ENCODE data around the gene PXT1. TPM values are rescaled to one million over a fixed set of nuclear protein-coding genes. Genes with fewer than 3 reads are reported as not detected.

The PXT1 gene
- total and polyA plus RNA-seq, 9 of the 15 experiments (the other 6 are each of a cell fraction or from before 2014, with no cell fraction given) = 0.09 to 0.11 (median 0.10) TPM; not detected in 5

DNA sequence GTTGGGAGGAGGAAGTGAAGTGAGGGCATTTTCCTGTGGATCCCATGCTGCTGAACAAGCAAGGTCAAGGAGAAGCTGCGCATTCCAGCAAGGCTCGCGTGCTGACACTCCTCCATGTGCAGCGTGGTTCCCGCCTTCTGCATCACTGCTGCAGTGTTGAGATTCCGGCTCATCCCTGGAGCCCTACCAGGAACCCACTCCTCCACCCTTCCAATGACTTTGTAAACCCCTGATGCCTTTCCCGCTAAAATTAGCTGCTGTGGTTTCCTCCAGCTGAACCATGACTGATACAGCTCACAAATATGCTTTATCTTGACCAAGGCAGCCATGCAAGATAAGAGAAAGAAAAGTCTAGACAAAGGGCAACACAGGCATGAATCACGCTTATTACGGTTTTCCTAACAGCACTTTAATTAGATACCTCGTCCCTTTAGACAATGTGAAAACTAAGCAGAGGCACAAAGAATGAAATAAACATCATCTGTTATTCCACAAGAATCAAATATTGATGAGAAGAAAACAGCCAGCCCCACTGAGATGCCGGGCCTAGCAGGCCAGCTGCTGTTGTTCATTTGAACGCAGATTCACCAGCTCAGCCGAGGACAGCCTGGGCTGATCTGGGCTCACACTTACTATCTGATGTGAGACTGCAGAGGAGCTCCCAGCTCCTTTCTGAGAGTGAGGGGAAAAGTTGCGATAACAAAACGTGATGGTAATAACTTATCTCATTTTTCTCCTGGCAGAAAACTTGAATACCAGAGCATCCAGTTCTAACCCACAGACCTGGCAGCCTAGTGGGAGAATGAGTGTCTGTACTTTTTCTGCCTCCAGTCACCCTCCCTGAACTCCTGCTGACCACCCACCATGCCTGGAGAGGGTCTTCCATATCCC is 91.7 kb downstream of the PXT1 start (continued):
- TF ChIP-seq CGGBP1 (CRISPR knock-in tag; IDR thresholded peaks at IDR 0.05) (no peak), FOXP4 (CRISPR knock-in tag; IDR thresholded peaks at IDR 0.05; ENCODE audit: borderline replicate concordance) (no peak), OTX1 (CRISPR knock-in tag; IDR thresholded peaks at IDR 0.05) (no peak), RNF2 (IDR thresholded peaks at IDR 0.05) (peak; percentile 87), FOS (IDR thresholded peaks at IDR 0.05; ENCODE audit: extremely low read depth, insufficient read length) (peak; percentile 55), ZNF277 (CRISPR knock-in tag; IDR thresholded peaks at IDR 0.05; ENCODE audit: borderline replicate concordance) (no peak), CBX5 (IDR thresholded peaks at IDR 0.05; ENCODE audit: borderline replicate concordance, low read depth) (no peak), ZFP36 (IDR thresholded peaks at IDR 0.05; ENCODE audit: low read depth, low read length, partially characterized antibody) (peak; percentile 44), CTCFL (IDR thresholded peaks at IDR 0.05; ENCODE audit: borderline replicate concordance, insufficient read depth, low read depth, low read length, poor library complexity, severe bottlenecking) (no peak), TCF3 (CRISPR knock-in tag; IDR thresholded peaks at IDR 0.05) (peak; percentile 95), ZNF507 (tag; conservative IDR thresholded peaks at IDR 0.05) (no peak), HDAC8 (tag; IDR thresholded peaks at IDR 0.05) (no peak), ZNF143 (CRISPR knock-in tag; IDR thresholded peaks at IDR 0.05) (no peak)
- TF ChIP-seq, protein P1, sequence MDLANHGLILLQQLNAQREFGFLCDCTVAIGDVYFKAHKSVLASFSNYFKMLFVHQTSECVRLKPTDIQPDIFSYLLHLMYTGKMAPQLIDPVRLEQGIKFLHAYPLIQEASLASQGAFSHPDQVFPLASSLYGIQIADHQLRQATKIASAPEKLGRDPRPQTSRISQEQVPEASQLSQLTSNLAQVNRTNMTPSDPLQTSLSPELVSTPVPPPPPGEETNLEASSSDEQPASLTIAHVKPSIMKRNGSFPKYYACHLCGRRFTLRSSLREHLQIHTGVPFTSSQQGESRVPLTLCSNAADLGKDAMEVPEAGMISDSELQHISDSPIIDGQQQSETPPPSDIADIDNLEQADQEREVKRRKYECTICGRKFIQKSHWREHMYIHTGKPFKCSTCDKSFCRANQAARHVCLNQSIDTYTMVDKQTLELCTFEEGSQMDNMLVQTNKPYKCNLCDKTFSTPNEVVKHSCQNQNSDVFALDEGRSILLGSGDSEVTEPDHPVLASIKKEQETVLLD (IDR thresholded peaks at IDR 0.05) = peak; percentile 63; the same call in 1 of the 2 replicates
- TF ChIP-seq, protein P2, sequence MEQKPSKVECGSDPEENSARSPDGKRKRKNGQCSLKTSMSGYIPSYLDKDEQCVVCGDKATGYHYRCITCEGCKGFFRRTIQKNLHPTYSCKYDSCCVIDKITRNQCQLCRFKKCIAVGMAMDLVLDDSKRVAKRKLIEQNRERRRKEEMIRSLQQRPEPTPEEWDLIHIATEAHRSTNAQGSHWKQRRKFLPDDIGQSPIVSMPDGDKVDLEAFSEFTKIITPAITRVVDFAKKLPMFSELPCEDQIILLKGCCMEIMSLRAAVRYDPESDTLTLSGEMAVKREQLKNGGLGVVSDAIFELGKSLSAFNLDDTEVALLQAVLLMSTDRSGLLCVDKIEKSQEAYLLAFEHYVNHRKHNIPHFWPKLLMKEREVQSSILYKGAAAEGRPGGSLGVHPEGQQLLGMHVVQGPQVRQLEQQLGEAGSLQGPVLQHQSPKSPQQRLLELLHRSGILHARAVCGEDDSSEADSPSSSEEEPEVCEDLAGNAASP (IDR thresholded peaks at IDR 0.05) = no peak
- TF ChIP-seq, protein P3, sequence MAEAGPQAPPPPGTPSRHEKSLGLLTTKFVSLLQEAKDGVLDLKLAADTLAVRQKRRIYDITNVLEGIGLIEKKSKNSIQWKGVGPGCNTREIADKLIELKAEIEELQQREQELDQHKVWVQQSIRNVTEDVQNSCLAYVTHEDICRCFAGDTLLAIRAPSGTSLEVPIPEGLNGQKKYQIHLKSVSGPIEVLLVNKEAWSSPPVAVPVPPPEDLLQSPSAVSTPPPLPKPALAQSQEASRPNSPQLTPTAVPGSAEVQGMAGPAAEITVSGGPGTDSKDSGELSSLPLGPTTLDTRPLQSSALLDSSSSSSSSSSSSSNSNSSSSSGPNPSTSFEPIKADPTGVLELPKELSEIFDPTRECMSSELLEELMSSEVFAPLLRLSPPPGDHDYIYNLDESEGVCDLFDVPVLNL (CRISPR knock-in tag; IDR thresholded peaks at IDR 0.05; ENCODE audit: low read depth) = peak; percentile 61; the same call in 1 of the 2 replicates
